ENCODE measurements around the gene VGLL4. TPM values are rescaled to one million over a fixed set of nuclear protein-coding genes. Genes with fewer than 3 reads are reported as not detected.

VGLL4 gene
- total RNA-seq, 1 experiment from 2014 or later, result 26.9 TPM

DNA sequence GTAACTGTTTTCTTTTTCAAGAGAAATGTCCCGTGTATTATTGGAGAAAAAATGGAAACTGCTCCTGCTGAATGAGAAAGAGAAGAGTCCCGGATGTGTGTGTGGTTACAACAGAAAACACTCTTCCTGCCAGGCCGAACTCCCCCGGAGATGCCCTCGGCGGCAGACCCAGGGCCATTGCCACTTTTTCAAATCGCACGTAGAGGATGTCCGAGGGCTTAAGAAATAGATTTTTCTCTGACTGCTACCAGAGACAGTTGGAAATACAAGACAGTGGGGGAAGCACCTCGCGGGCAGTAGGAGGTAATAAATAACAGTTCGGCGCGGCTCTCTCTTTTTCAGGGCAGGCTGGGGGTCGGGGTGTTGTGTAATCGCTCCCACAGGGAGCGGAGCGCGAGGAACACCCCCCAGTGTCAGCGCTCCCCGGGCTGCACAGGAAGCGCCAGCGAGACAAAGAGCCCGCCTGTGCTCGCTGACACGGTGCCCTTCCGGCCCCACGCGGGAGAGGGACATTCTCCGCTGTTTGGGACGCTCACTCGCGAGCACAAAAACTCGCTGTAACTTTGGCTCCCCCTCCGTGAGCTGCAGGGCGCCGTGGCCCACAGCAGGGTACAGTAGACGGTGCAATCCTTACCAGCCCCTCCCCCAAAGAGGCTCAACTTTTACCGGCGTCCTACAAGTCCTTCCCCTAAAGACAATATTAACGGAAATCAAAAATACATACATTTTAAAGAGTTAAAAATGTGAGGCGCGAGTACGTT is 1.1 kb downstream of the VGLL4 start:
- BruUV-seq (replicated peaks), result no TSS peak
- Histone ChIP-seq H3K4me1 (ENCODE audit: control insufficient read depth in 1 of 2, insufficient read depth in 2 of 2, low read length in 2 of 2) (peaks cover 9 to 17% of the 10 kb centered on the region in 2 experiments; a peak in 3 of 4 replicates), H3K36me3 (ENCODE audit: control insufficient read depth in 1 of 2, insufficient read depth in 2 of 2, low read length in 2 of 2) (no peaks in the 10 kb centered on the region), H3K9ac (ENCODE audit: low read length) (peak overlapping the region; percentile 63), H3K79me2 (ENCODE audit: insufficient read depth, low read length) (peaks cover 54% of the 10 kb centered on the region), H3K9me3 (ENCODE audit: control insufficient read depth in 1 of 2, insufficient read depth in 1 of 2, low read depth in 1 of 2, low read length in 2 of 2) (no peaks in the 10 kb centered on the region), H3K4me3 (replicated peaks in 1 of 2; ENCODE audit: low read depth in 1 of 2, low read length in 2 of 2) (peak overlapping the region; percentile 75 to 76), H3K27ac (ENCODE audit: low read depth, low read length) (peak overlapping the region; percentile 74), H4K20me1 (ENCODE audit: insufficient read depth) (no peaks in the 10 kb centered on the region), H3K9me2 (ENCODE audit: insufficient read depth) (no peaks in the 10 kb centered on the region), H3K4me2 (ENCODE audit: low read length) (peak overlapping the region; percentile 91), H2AFZ (ENCODE audit: low read depth, low read length, poor library complexity, severe bottlenecking) (peak overlapping the region; percentile 22), H3K27me3 (ENCODE audit: insufficient read depth, low read length) (no peaks in the 10 kb centered on the region)
- intact Hi-C loops (cut with micrococcal nuclease), result no loop called here
- CTCF ChIA-PET, result interaction anchor here (1.3 to 2.3 kb wide), 2 partner anchors 9 to 264 kb away, joined by 3 to 8 read pairs; no protein-coding TSS in a partner anchor
- RAD21 ChIA-PET (ENCODE audit: low non-redundant PET in 1 of 2, low total read pairs in 2 of 2, uncharacterized antibody in 2 of 2, unreplicated experiment in 2 of 2), result no interaction called here
- POLR2A ChIA-PET, result interaction anchor here (0.6 kb wide), 1 partner anchor 400 kb away, joined by 3 read pairs; no protein-coding TSS in a partner anchor
- ATAC-seq, result peak; percentile 64
- DNase-seq (ENCODE audit: low read depth, low spot score), result peak; percentile 16
- TF ChIP-seq, protein P1, sequence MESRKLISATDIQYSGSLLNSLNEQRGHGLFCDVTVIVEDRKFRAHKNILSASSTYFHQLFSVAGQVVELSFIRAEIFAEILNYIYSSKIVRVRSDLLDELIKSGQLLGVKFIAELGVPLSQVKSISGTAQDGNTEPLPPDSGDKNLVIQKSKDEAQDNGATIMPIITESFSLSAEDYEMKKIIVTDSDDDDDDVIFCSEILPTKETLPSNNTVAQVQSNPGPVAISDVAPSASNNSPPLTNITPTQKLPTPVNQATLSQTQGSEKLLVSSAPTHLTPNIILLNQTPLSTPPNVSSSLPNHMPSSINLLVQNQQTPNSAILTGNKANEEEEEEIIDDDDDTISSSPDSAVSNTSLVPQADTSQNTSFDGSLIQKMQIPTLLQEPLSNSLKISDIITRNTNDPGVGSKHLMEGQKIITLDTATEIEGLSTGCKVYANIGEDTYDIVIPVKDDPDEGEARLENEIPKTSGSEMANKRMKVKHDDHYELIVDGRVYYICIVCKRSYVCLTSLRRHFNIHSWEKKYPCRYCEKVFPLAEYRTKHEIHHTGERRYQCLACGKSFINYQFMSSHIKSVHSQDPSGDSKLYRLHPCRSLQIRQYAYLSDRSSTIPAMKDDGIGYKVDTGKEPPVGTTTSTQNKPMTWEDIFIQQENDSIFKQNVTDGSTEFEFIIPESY (IDR thresholded peaks at IDR 0.05; ENCODE audit: extremely low read depth, insufficient replicate concordance, low read length), result no peak
- TF ChIP-seq, protein P2, sequence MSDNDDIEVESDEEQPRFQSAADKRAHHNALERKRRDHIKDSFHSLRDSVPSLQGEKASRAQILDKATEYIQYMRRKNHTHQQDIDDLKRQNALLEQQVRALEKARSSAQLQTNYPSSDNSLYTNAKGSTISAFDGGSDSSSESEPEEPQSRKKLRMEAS (IDR thresholded peaks at IDR 0.05), result peak; percentile 54; the same call in 1 of the 2 replicates
- TF ChIP-seq TCF7L2 (IDR thresholded peaks at IDR 0.05; ENCODE audit: borderline replicate concordance, extremely low read depth, insufficient read depth, insufficient read length) (peak; percentile 41), ZFX (IDR thresholded peaks at IDR 0.05) (no peak), RAD21 (IDR thresholded peaks at IDR 0.05; ENCODE audit: low read depth) (peak; percentile 17; the same call in 1 of the 2 replicates), EZH2 (IDR thresholded peaks at IDR 0.05) (no peak), CBX3 (IDR thresholded peaks at IDR 0.05; ENCODE audit: low read depth) (no peak), SIN3A (IDR thresholded peaks at IDR 0.05; ENCODE audit: low read depth) (peak; percentile 47; the same call in 1 of the 2 replicates), ZNF274 (IDR thresholded peaks at IDR 0.05; ENCODE audit: low read depth, low read length) (no peak), CEBPB (IDR thresholded peaks at IDR 0.05; ENCODE audit: low read depth) (peak; percentile 75; the same call in 1 of the 2 replicates), ELF1 (IDR thresholded peaks at IDR 0.05; ENCODE audit: borderline replicate concordance, low read depth) (no peak), EZH2phosphoT487 (IDR thresholded peaks at IDR 0.05; ENCODE audit: borderline replicate concordance) (no peak), POLR2AphosphoS5 (IDR thresholded peaks at IDR 0.05; ENCODE audit: low read depth, low read length) (peak; percentile 57), SP1 (IDR thresholded peaks at IDR 0.05; ENCODE audit: low read depth) (peak; percentile 14; the same call in 1 of the 2 replicates), FOSL1 (IDR thresholded peaks at IDR 0.05; ENCODE audit: low read depth) (0 out of 2 replicates have a peak, but pooled peaks have one; percentile 4)
- TF ChIP-seq, protein P3, sequence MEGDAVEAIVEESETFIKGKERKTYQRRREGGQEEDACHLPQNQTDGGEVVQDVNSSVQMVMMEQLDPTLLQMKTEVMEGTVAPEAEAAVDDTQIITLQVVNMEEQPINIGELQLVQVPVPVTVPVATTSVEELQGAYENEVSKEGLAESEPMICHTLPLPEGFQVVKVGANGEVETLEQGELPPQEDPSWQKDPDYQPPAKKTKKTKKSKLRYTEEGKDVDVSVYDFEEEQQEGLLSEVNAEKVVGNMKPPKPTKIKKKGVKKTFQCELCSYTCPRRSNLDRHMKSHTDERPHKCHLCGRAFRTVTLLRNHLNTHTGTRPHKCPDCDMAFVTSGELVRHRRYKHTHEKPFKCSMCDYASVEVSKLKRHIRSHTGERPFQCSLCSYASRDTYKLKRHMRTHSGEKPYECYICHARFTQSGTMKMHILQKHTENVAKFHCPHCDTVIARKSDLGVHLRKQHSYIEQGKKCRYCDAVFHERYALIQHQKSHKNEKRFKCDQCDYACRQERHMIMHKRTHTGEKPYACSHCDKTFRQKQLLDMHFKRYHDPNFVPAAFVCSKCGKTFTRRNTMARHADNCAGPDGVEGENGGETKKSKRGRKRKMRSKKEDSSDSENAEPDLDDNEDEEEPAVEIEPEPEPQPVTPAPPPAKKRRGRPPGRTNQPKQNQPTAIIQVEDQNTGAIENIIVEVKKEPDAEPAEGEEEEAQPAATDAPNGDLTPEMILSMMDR (IDR thresholded peaks at IDR 0.05 in 2 of 3, conservative IDR thresholded peaks at IDR 0.05 in 1 of 3; ENCODE audit: borderline replicate concordance in 1 of 3, insufficient read depth in 1 of 3, low read depth in 2 of 3, low read length in 2 of 3), result no peak
- TF ChIP-seq, protein P4, sequence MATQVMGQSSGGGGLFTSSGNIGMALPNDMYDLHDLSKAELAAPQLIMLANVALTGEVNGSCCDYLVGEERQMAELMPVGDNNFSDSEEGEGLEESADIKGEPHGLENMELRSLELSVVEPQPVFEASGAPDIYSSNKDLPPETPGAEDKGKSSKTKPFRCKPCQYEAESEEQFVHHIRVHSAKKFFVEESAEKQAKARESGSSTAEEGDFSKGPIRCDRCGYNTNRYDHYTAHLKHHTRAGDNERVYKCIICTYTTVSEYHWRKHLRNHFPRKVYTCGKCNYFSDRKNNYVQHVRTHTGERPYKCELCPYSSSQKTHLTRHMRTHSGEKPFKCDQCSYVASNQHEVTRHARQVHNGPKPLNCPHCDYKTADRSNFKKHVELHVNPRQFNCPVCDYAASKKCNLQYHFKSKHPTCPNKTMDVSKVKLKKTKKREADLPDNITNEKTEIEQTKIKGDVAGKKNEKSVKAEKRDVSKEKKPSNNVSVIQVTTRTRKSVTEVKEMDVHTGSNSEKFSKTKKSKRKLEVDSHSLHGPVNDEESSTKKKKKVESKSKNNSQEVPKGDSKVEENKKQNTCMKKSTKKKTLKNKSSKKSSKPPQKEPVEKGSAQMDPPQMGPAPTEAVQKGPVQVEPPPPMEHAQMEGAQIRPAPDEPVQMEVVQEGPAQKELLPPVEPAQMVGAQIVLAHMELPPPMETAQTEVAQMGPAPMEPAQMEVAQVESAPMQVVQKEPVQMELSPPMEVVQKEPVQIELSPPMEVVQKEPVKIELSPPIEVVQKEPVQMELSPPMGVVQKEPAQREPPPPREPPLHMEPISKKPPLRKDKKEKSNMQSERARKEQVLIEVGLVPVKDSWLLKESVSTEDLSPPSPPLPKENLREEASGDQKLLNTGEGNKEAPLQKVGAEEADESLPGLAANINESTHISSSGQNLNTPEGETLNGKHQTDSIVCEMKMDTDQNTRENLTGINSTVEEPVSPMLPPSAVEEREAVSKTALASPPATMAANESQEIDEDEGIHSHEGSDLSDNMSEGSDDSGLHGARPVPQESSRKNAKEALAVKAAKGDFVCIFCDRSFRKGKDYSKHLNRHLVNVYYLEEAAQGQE (IDR thresholded peaks at IDR 0.05; ENCODE audit: low read depth), result no peak
- TF ChIP-seq, protein P5, sequence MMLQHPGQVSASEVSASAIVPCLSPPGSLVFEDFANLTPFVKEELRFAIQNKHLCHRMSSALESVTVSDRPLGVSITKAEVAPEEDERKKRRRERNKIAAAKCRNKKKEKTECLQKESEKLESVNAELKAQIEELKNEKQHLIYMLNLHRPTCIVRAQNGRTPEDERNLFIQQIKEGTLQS (IDR thresholded peaks at IDR 0.05), result no peak
